Measurements from ENCODE around the gene PSMA5. TPM values are rescaled to one million over a fixed set of nuclear protein-coding genes. Genes with fewer than 3 reads are reported as not detected.

The PSMA5 gene
- total and polyA plus RNA-seq, 10 of the 15 experiments (the other 5 are each of a cell fraction or from before 2014, with no cell fraction given), result 58.7 to 271 (median 187) TPM

DNA sequence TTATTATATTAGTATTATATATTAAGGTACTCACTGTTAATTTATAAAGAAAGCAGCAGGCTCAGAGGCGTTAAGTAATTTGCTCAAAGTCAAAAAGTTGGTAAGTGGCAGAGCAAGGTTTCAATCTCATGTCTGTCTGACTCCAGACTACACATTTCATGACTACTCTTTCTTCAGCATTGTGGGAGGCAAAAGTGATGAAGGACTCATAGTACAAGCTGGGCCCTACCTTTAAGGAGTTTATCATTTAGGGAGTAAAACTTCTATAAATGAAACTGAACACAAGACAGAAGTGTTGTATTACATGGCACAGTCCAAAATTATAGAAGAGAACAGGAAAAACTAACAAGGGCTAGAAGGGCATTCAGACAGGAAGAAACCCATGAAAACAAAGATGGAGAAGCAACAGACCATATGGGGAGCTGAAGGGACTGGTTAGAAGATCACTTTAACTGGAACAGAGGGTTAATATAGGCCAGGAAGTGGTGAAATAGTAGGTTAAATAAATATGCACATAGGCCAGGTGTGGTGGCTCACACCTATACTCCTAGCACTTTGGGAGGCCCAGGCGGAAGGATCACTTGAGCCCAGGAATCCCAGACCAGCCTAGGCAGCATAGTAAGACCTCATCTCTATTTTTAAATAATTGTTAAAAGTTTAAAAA, 40.1 kb downstream of the PSMA5 start (continued):
- TF ChIP-seq, protein P1, sequence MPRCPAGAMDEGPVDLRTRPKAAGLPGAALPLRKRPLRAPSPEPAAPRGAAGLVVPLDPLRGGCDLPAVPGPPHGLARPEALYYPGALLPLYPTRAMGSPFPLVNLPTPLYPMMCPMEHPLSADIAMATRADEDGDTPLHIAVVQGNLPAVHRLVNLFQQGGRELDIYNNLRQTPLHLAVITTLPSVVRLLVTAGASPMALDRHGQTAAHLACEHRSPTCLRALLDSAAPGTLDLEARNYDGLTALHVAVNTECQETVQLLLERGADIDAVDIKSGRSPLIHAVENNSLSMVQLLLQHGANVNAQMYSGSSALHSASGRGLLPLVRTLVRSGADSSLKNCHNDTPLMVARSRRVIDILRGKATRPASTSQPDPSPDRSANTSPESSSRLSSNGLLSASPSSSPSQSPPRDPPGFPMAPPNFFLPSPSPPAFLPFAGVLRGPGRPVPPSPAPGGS (IDR thresholded peaks at IDR 0.05; ENCODE audit: borderline replicate concordance, insufficient read depth, low read depth, low read length, poor library complexity, severe bottlenecking), result no peak
- TF ChIP-seq, protein P2, sequence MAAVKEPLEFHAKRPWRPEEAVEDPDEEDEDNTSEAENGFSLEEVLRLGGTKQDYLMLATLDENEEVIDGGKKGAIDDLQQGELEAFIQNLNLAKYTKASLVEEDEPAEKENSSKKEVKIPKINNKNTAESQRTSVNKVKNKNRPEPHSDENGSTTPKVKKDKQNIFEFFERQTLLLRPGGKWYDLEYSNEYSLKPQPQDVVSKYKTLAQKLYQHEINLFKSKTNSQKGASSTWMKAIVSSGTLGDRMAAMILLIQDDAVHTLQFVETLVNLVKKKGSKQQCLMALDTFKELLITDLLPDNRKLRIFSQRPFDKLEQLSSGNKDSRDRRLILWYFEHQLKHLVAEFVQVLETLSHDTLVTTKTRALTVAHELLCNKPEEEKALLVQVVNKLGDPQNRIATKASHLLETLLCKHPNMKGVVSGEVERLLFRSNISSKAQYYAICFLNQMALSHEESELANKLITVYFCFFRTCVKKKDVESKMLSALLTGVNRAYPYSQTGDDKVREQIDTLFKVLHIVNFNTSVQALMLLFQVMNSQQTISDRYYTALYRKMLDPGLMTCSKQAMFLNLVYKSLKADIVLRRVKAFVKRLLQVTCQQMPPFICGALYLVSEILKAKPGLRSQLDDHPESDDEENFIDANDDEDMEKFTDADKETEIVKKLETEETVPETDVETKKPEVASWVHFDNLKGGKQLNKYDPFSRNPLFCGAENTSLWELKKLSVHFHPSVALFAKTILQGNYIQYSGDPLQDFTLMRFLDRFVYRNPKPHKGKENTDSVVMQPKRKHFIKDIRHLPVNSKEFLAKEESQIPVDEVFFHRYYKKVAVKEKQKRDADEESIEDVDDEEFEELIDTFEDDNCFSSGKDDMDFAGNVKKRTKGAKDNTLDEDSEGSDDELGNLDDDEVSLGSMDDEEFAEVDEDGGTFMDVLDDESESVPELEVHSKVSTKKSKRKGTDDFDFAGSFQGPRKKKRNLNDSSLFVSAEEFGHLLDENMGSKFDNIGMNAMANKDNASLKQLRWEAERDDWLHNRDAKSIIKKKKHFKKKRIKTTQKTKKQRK (IDR thresholded peaks at IDR 0.05; ENCODE audit: low read depth, low read length), result no peak

DNA sequence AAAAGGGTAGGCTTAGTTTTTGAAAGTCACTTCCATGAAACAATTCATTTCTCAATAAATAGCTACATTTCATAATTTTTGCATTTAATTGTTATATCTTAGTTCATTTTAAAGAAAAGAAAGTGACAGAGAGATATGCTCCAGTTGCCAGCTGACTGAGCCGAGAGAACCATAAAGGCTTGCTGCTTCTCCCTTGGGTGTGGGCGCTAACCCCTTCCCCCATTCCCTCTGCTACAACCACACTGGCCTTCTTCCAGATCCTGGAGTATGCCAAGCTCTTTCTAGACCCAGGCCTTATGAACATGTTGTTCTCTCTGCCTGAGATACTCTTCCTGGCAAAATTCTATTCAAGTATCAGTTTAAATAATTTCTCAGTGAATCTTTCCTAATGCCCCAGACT, 40.8 kb downstream of the PSMA5 start:
- Histone ChIP-seq H3K9ac (ENCODE audit: control insufficient read depth, insufficient read depth, low read length) (no peak overlapping the region), H3K27me3 (replicated peaks in 1 of 2; ENCODE audit: control insufficient read depth in 2 of 2, insufficient read depth in 2 of 2, low read length in 1 of 2) (no peaks in the 10 kb centered on the region), H2AFZ (ENCODE audit: control insufficient read depth, low read depth, low read length) (no peak overlapping the region), H3K4me2 (ENCODE audit: control insufficient read depth, insufficient read depth) (no peak overlapping the region), H3K4me3 (no peak overlapping the region), H3K36me3 (ENCODE audit: control insufficient read depth in 2 of 2, insufficient read depth in 2 of 2, low read length in 1 of 2) (no peaks in the 10 kb centered on the region), H3K79me2 (ENCODE audit: control insufficient read depth, insufficient read depth, low read length) (no peaks in the 10 kb centered on the region), H3K27ac (ENCODE audit: control insufficient read depth, insufficient read depth) (no peak overlapping the region), H4K20me1 (ENCODE audit: control insufficient read depth, insufficient read depth) (no peaks in the 10 kb centered on the region), H3K9me3 (replicated peaks; ENCODE audit: control insufficient read depth, insufficient read depth, low read length) (no peaks in the 10 kb centered on the region), H3K4me1 (ENCODE audit: control insufficient read depth, insufficient read depth, low read length) (0 out of 2 replicates have a peak, but pooled peaks cover 3% of the 10 kb centered on the region)
- intact Hi-C loops (cut with micrococcal nuclease; ENCODE audit: unreplicated experiment), result no loop called here
- ATAC-seq (no peak), FAIRE-seq (no peak), DNase-seq (ENCODE audit: low read depth, low spot score) (no peak)
- in situ Hi-C loops (cut with MboI), result no loop called here
- ChIA-PET RAD21 (ENCODE audit: unreplicated experiment) (no interaction called here), CTCF (interaction anchor here (1.1 to 2.7 kb wide), 3 partner anchors 12 to 147 kb away, joined by 3 to 22 read pairs (median 6); partner anchors contain the start of gene SORT1), POLR2A (no interaction called here), SMC1A (ENCODE audit: uncharacterized antibody, unreplicated experiment) (interaction anchor here (0.6 to 1.4 kb wide), 2 partner anchors 8 to 99 kb away, joined by 3 to 6 read pairs; no protein-coding TSS in a partner anchor)
- 60% methylated on average over 2 of the region's 2 CpGs for WGBS (ENCODE audit: insufficient coverage, insufficient replicate concordance, low lambda C conversion rate, missing lambda C conversion rate)
- BruUV-seq (replicated peaks), result no TSS peak
- TF ChIP-seq RB1 (IDR thresholded peaks at IDR 0.05; ENCODE audit: borderline replicate concordance) (no peak), ZZZ3 (IDR thresholded peaks at IDR 0.05; ENCODE audit: control insufficient read depth, insufficient read length, low read depth) (no peak), NRF1 (conservative IDR thresholded peaks at IDR 0.05; ENCODE audit: low read depth, low read length) (no peak), HDGF (IDR thresholded peaks at IDR 0.05) (no peak), CEBPB (IDR thresholded peaks at IDR 0.05; ENCODE audit: borderline replicate concordance in 1 of 2, low read depth in 2 of 2, low read length in 2 of 2) (no peak)
- TF ChIP-seq, protein P3, sequence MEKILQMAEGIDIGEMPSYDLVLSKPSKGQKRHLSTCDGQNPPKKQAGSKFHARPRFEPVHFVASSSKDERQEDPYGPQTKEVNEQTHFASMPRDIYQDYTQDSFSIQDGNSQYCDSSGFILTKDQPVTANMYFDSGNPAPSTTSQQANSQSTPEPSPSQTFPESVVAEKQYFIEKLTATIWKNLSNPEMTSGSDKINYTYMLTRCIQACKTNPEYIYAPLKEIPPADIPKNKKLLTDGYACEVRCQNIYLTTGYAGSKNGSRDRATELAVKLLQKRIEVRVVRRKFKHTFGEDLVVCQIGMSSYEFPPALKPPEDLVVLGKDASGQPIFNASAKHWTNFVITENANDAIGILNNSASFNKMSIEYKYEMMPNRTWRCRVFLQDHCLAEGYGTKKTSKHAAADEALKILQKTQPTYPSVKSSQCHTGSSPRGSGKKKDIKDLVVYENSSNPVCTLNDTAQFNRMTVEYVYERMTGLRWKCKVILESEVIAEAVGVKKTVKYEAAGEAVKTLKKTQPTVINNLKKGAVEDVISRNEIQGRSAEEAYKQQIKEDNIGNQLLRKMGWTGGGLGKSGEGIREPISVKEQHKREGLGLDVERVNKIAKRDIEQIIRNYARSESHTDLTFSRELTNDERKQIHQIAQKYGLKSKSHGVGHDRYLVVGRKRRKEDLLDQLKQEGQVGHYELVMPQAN (conservative IDR thresholded peaks at IDR 0.05), result no peak
- TF ChIP-seq, protein P4, sequence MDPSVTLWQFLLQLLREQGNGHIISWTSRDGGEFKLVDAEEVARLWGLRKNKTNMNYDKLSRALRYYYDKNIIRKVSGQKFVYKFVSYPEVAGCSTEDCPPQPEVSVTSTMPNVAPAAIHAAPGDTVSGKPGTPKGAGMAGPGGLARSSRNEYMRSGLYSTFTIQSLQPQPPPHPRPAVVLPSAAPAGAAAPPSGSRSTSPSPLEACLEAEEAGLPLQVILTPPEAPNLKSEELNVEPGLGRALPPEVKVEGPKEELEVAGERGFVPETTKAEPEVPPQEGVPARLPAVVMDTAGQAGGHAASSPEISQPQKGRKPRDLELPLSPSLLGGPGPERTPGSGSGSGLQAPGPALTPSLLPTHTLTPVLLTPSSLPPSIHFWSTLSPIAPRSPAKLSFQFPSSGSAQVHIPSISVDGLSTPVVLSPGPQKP (IDR thresholded peaks at IDR 0.05; ENCODE audit: low read depth, low read length), result no peak
